ENCODE results near the gene MYL10. TPM values are rescaled to one million over a fixed set of nuclear protein-coding genes. Genes with fewer than 3 reads are reported as not detected.

The MYL10 gene
- total and polyA plus RNA-seq, 12 donors, result not detected

- H3K27me3 ChIP-seq, result no peaks in the 10 kb centered on the region
- H3K9me3 ChIP-seq (replicated peaks in 1 of 3), result no peaks in the 10 kb centered on the region
- H3K27ac ChIP-seq, result no peak overlapping the region
- DNase-seq, result peak in 1 of 7 donors; percentile 29
- H3K4me1 ChIP-seq (replicated peaks in 1 of 2), result no peaks in the 10 kb centered on the region
- 74 to 85% (median 82%) methylated on average over 10 to 15 of the region's 15 CpGs for whole genome bisulfite sequencing, 4 donors
- TF ChIP-seq CTCF (IDR thresholded peaks at IDR 0.05), result no peak
- TF ChIP-seq POLR2A (IDR thresholded peaks at IDR 0.05), result no peak
- H3K36me3 ChIP-seq (replicated peaks in 1 of 2), result no peaks in the 10 kb centered on the region
- no peak overlapping the region for H3K4me3 ChIP-seq
- intact Hi-C loops (cut with DNase I), result no loop called here
These were observed 39.0 kb downstream of the MYL10 start for GRCh38 chr7:101589976-101590662.

GRCh38 chr7:101589052-101589451 is 40.0 kb downstream of the MYL10 start:
- intact Hi-C loops (cut with DNase I), result no loop called here
- TF ChIP-seq POLR2A (IDR thresholded peaks at IDR 0.05) (no peak), CTCF (IDR thresholded peaks at IDR 0.05) (no peak)

GRCh38 chr7:101588131-101588935 is 40.8 kb downstream of the MYL10 start:
- no peaks in the 10 kb centered on the region for H3K4me1 ChIP-seq (replicated peaks in 1 of 2)
- peak in 1 of 7 donors; percentile 25 for DNase-seq
- TF ChIP-seq POLR2A (IDR thresholded peaks at IDR 0.05) (no peak), CTCF (IDR thresholded peaks at IDR 0.05) (no peak)
- no peaks in the 10 kb centered on the region for H3K36me3 ChIP-seq (replicated peaks in 1 of 2)
- H3K4me3 ChIP-seq, result no peak overlapping the region
- H3K27ac ChIP-seq, result no peak overlapping the region
- H3K9me3 ChIP-seq (replicated peaks in 1 of 3), result no peaks in the 10 kb centered on the region
- whole genome bisulfite sequencing, 4 donors, result 78 to 88% (median 87%) methylated on average over 9 of the region's 9 CpGs
- intact Hi-C loops (cut with DNase I), result no loop called here
- no peaks in the 10 kb centered on the region for H3K27me3 ChIP-seq

More at GRCh38 chr7:101589052-101589451, 40.0 kb downstream of the MYL10 start:
- H3K27ac ChIP-seq, result no peak overlapping the region
- no peaks in the 10 kb centered on the region for H3K36me3 ChIP-seq (replicated peaks in 1 of 2)
- 82 to 91% (median 87%) methylated on average over 5 of the region's 5 CpGs for WGBS, 4 donors
- H3K27me3 ChIP-seq, result no peaks in the 10 kb centered on the region
- no peak overlapping the region for H3K4me3 ChIP-seq
- no peaks in the 10 kb centered on the region for H3K4me1 ChIP-seq (replicated peaks in 1 of 2)
- DNase-seq, result peak in 1 of 7 donors; percentile 29
- no peaks in the 10 kb centered on the region for H3K9me3 ChIP-seq (replicated peaks in 1 of 3)

GRCh38 chr7:101586906-101587677 is 42.0 kb downstream of the MYL10 start:
- TF ChIP-seq POLR2A (IDR thresholded peaks at IDR 0.05), result no peak
- no peak for TF ChIP-seq CTCF (IDR thresholded peaks at IDR 0.05)
- DNase-seq, result peak in 1 of 7 donors; percentile 2
- H3K4me3 ChIP-seq, result no peak overlapping the region
- 69 to 81% (median 76%) methylated on average over 12 of the region's 12 CpGs for WGBS, 4 donors
- intact Hi-C loops (cut with DNase I), result no loop called here
- H3K27me3 ChIP-seq, result no peaks in the 10 kb centered on the region
- no peaks in the 10 kb centered on the region for H3K9me3 ChIP-seq (replicated peaks in 1 of 3)
- H3K27ac ChIP-seq, result no peak overlapping the region
- H3K36me3 ChIP-seq (replicated peaks in 1 of 2), result no peaks in the 10 kb centered on the region
- H3K4me1 ChIP-seq (replicated peaks in 1 of 2), result no peaks in the 10 kb centered on the region
